CD4-positive, alpha-beta T cell treated with Interleukin-17A for 4 hours (primary cell): ENCODE data around the gene MEG3.

ENCODE experiments used
- DNase-seq: peaks from one replicate; pipeline ENCODE4 v3.0.0-alpha.2; 2020; ENCODE audit warnings: mixed read lengths

The MEG3 gene

GRCh38 chr14:100867631-100868315, 41.9 kb downstream of the MEG3 start:
- no peak for DNase-seq

DNA sequence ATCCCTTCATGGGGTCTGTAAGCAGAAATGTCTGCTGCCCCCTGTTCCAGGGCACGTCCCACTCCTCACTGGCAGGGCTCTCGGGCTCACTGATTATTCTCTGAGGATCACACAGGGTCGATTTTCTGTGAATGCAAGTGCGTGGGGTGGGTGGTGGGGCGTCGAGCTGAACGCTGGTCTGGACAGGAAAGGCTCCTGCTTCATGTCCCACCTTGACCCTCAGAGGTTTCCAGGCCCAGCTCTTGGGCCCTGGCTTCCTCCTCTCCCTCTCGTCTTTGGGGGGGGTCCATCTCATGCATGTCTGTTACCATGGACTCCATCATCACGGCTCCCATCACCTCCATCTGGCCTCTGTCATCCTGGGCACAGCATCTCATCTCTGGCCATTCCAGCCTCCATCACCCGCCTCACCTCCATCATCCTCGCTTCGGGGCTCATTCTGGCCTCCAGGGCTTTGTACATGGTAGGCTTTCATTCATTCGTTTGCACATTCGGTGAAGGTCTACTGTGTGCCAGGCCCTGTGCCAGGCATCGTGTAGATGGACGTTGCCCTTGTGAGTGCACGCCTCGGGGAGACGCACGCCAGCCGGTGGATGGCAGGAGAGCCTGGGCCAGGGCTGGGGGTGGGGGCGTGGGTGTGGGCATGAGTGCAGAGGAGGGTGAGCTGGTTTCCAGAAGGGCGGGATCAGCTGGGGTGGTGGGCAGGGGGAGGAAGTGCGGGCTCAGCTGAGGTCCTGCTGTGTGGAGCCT, 42.9 kb downstream of the MEG3 start:
- DNase-seq: no peak

DNA sequence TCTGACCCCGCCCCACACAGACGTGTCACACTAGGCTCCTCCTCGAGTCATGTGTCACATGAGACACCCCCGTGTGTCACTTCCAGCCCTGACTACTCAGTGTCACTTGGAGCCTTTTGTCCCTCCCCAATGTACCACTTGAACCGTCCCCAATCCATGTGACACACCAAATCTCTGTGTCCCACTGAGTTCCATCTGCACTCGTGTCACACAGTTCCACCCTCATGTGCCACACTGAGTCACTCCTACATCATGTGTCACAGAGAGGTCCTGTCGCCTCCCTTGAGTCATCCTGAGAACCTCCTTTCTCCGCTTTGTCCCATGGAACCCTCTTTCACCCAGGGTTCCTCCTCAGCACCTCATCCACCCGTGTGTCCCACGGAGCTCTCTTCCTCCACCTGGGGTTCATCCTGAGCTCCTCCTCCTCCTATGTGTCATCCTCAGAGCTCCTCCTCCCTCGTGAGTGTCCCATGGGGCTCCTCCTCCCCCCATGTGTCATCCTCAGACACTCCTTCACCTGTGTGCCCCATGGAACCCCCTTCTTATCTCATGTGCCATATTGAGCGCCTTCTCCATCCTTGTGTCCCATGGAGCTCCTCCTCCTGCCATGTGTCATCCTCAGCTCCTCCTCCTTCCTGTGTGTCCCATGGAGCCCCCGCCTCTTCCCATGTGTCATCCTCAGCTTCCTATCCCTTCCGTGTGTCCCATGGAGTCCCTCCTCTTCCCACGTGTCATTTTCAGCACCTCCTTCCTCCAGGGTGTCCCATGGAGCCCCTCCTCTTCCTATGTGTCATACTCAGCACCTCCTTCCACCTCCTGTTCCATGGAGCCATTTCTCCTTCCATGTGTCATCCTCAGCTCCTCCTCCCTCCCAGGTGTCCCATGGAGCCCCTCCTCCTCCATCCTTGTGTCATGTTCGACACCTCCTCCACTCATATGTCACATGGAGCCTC, 45.6 kb downstream of the MEG3 start:
- no peak for DNase-seq

GRCh38 chr14:100872259-100873095, 46.6 kb downstream of the MEG3 start:
- DNase-seq: no peak

GRCh38 chr14:100873096-100873482, 47.2 kb downstream of the MEG3 start:
- DNase-seq: no peak

DNA sequence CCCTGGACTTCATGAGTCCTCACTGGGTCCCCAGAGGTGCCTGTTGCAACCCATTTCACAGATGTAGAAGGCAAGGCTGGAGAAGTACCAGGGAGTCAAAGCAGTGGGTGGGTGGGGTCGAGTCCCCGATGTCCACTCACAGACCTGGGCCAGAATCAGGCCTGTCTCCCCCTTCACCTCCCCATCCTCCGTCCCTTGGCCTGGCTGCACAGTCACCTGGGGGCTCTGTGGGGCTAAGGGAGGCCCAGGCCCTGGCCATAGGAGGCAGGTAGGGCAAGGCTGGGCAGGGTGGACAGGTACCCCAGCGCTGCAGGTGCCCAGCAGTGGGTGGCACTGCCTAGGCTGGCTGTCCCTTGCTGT, 48.1 kb downstream of the MEG3 start:
- DNase-seq: no peak

GRCh38 chr14:100874411-100875091, 48.6 kb downstream of the MEG3 start:
- DNase-seq: no peak

GRCh38 chr14:100875126-100875525, 49.2 kb downstream of the MEG3 start:
- DNase-seq: no peak

- DNase-seq: no peak
These were observed 50.1 kb downstream of the MEG3 start for GRCh38 chr14:100875861-100876590.

DNA sequence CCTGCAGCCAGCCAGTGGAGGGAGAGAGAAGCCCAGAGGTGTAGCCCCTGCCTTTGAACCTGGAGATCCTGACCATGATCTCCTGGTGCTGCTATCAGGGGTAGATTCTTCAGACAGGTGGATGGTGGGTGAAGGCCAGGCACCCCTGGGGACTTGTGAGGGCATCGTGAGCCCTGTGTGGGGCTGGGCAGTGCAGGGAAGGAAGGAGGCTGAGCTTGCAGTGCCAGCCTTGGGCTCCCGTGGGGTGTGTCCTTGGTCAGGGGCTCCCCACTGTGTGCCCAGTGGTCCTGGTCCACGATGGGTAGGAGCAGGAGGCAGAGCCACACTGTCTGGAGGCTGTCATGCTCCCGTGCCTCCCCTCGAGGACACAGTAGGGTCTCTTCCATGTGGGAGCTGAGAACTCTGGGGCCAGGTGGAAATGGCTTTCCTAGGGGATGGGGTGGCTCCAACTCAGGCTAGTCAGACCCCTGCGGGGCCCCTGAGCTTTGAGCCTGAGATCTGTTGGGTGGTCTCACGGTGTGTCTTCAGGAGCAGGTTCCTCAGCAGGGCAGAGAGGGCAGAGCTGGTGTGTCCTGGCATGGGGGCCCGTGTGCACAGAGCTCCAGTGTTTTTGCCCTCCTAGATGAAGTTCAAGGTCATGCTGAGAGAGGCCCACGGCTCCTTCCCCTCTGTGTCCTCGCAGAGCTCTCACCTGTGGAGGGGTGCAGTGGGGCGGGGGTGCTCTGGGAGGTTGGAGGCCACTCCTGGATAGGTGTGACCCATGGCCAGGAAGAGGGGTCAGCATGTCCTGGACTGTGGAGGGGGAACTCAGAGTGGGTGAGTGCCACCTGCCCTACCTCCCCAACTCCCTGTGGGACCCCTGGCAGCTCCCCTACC, 52.6 kb downstream of the MEG3 start:
- no peak for DNase-seq

DNA sequence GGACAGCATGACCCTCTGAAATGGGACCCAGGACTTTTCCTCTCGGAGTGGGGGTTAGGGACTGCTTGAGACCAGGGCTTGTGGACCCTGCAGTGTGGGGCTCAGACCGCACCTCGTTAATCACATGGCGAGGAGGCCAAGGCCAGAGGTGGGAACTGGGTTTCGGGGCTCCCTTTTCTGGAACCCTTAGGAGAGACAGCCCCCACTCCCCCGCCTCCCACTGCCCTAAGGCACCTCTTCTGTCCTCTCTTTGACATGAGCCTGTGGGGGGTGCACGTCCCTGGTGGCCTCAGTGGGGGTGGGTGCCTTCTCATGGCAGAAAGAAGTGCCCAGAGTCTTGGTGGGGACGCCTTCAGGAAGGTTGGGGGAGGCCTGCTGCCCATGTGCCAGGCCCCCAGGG, 53.3 kb downstream of the MEG3 start:
- no peak for DNase-seq

GRCh38 chr14:100879782-100880181, 53.9 kb downstream of the MEG3 start:
- DNase-seq: no peak

GRCh38 chr14:100880271-100881101, 54.6 kb downstream of the MEG3 start:
- no peak for DNase-seq

GRCh38 chr14:100881211-100882025, 55.5 kb downstream of the MEG3 start:
- DNase-seq: no peak

DNA sequence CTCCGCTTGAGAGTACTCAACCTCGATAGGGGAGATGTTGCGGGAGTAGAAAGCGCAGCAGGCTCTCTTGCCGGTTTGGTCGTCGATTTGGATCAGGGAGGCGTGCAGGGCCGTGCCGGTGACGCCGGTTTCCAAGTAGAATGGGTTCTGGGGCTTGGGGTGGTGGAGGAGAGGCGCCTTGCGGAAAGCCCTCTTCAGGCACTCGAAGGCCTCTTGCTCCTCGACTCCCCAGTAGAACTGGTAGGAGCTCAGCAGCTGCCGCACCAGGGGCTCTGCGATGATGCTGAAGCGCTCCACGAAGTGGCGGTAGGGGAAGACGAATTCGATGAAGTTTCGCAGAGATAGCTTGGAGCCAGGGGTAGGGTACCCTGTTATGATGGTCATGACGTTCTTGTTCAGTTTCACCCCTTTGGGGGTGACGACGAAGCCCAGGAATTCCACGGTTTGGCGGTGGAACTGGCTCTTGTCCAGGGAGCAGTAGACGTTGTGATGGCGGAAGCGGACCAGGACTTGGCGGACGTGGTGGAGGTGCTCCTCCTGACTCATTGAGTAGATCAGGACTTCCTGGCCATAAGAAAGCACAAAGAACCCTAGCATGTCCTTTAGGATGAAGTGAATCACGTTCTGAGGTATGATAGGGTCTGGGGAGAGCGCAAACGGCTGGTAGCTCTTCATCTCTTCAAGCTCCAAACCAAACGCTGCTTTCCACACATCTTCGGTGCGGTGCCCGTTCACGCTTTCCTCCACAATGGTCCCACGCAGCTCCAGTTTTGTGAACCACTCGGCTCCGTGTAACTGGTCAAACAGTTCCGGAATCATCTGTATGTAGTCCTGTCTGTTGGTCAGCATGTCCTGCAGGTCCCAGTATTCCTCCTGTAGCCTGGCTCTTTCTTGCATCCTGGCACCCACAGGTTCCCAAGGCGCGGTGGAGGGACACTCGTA, 56.4 kb downstream of the MEG3 start:
- DNase-seq: no peak

DNA sequence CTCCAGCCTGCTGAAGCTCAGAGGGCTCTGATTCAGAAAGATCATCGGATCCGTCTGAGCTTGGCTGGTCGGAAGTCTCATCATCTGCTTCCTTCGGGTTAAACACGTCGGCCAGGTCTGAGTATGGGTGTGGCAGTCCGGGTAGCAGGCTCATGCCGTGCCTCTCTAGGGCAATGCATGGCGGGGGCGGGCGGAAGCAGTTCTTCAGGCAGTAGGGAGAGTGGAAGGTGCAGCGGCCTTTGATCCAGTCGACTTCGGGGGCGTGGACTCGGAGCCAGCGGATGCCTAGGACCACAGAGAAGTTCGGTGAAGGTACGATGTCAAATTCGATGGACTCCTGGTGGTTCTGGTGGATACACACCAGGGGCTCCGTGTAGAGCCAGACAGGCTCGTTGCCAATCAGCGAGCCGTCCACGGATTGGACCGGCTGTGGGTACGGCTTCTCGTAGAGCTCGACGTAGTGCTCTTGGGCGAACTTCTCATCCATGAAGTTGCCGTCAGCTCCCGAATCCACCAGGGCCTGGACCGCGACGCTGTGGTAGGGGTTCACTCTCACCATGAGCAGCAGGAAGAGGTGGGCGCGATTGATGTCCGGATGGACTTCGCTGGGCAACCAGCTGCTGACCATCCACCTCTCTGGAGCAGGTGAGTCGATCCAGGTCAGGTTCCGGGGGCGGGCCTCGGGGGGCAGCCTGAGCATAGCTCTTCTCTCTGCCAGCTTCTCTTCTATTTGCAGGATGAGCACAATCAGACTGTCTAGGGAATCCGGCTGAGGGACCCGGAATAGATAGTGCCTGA, 57.3 kb downstream of the MEG3 start:
- DNase-seq: no peak

- no peak for DNase-seq
These were observed 57.8 kb downstream of the MEG3 start for GRCh38 chr14:100883789-100884101.
